Natural killer cell (primary cell): ENCODE data around the gene SGO2. TPM values are rescaled to one million over a fixed set of nuclear protein-coding genes. Genes with fewer than 3 reads are reported as not detected.

Source experiments
- ATAC-seq, 3 donors: fragments of 150-1000 bp in 2 of 3; fragments of 200-7000 bp in 1 of 3; cut with Tn5 transposase; 1 replicate in 1 of 3; 2 replicates in 2 of 3; pipeline ENCODE4 v1.10.0; 2021; ENCODE audit warnings: mild to moderate bottlenecking in 2 of 3, moderate library complexity in 2 of 3
- DNase-seq, 2 donors: peaks; one replicate each; pipeline versions ENCODE4 v3.0.0 to v3.0.0-alpha.2; 2013 to 2021; ENCODE audit warnings: mixed read lengths in 1 of 2
- H3K27ac ChIP-seq: one replicate; pipeline ENCODE4 v1.5.1; 2013; ENCODE audit warnings: mild to moderate bottlenecking, low read length
- H3K27me3 ChIP-seq: one replicate; pipeline ENCODE4 v1.6.1; 2013; ENCODE audit warnings: low read length; ENCODE audit not compliant: control insufficient read depth, insufficient read depth
- H3K36me3 ChIP-seq: one replicate; pipeline ENCODE4 v1.6.1; 2013; ENCODE audit warnings: low read length; ENCODE audit not compliant: control insufficient read depth, insufficient read depth
- H3K4me1 ChIP-seq: one replicate; pipeline ENCODE4 v1.6.1; 2013; ENCODE audit warnings: low read length; ENCODE audit not compliant: control insufficient read depth, insufficient read depth
- H3K4me3 ChIP-seq: one replicate; pipeline ENCODE4 v1.5.1; 2013; ENCODE audit warnings: low read length
- H3K9me3 ChIP-seq: one replicate; pipeline ENCODE4 v1.6.1; 2013; ENCODE audit warnings: low read length; ENCODE audit not compliant: control insufficient read depth, insufficient read depth
- H3K27ac Mint-ChIP-seq, 2 donors: one replicate each; pipeline ENCODE4 v1.8.0; 2022; ENCODE audit warnings: mild to moderate bottlenecking in 2 of 2, mixed read lengths in 2 of 2, moderate library complexity in 1 of 2
- H3K27me3 Mint-ChIP-seq, 2 donors: one replicate each; pipeline ENCODE4 v1.8.0; 2022; ENCODE audit warnings: low read depth in 2 of 2, mixed read lengths in 2 of 2
- H3K36me3 Mint-ChIP-seq: one replicate; pipeline ENCODE4 v1.8.0; 2022; ENCODE audit warnings: mixed read lengths
- H3K4me1 Mint-ChIP-seq, 2 donors: one replicate each; pipeline ENCODE4 v1.8.0; 2022; ENCODE audit warnings: mixed read lengths in 2 of 2
- H3K4me3 Mint-ChIP-seq: one replicate; pipeline ENCODE4 v1.8.0; 2022; ENCODE audit warnings: mild to moderate bottlenecking, moderate library complexity, mixed read lengths
- H3K9me3 Mint-ChIP-seq, 2 donors: one replicate each; pipeline ENCODE4 v1.8.0; 2022; ENCODE audit warnings: mixed read lengths in 2 of 2
- WGBS: methylation state at CpG from one replicate; pipeline ENCODE4 v1.1.7; 2013; ENCODE audit warnings: missing lambda C conversion rate; ENCODE audit not compliant: insufficient coverage; 5-methylcytosine and 5-hydroxymethylcytosine counted together
- intact Hi-C: fragments of 100-400 bp; cut with micrococcal nuclease; formaldehyde crosslinking; loops from one replicate; pipeline ENCODE4 v1.14.2; 2022
- total RNA-seq, 4 donors: library from RNA; stranded (reverse); fragments of 120-200 nt in 1 of 4; gene quantifications; one replicate each; pipeline versions ENCODE4 v1.2.3 to v1.2.4, GENCODE V29; 2013 to 2022
- TF ChIP-seq, protein P1 (sequence below): fragments of 200-600 bp; IDR thresholded peaks from one replicate; pipeline ENCODE4 v1.8.0; 2022; ENCODE audit warnings: antibody characterized with exemption

The SGO2 gene
- total RNA-seq, 3 donors from 2014 or later (not counting 1 experiment from before 2014, with no cell fraction given), result 2.3 to 5.4 (median 3.1) TPM

GRCh38 chr2:200602584-200602983, 76.6 kb downstream of the SGO2 start:
- TF ChIP-seq, protein P1, sequence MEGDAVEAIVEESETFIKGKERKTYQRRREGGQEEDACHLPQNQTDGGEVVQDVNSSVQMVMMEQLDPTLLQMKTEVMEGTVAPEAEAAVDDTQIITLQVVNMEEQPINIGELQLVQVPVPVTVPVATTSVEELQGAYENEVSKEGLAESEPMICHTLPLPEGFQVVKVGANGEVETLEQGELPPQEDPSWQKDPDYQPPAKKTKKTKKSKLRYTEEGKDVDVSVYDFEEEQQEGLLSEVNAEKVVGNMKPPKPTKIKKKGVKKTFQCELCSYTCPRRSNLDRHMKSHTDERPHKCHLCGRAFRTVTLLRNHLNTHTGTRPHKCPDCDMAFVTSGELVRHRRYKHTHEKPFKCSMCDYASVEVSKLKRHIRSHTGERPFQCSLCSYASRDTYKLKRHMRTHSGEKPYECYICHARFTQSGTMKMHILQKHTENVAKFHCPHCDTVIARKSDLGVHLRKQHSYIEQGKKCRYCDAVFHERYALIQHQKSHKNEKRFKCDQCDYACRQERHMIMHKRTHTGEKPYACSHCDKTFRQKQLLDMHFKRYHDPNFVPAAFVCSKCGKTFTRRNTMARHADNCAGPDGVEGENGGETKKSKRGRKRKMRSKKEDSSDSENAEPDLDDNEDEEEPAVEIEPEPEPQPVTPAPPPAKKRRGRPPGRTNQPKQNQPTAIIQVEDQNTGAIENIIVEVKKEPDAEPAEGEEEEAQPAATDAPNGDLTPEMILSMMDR, result no peak
- Mint-ChIP-seq H3K9me3 (peaks cover 0 to under 1% of the 10 kb centered on the region in 2 donors), H3K4me3 (no peak overlapping the region), H3K27ac (no peak overlapping the region), H3K4me1 (peaks cover 0 to 3% of the 10 kb centered on the region in 2 donors), H3K27me3 (peaks cover 13 to 14% of the 10 kb centered on the region in 2 donors), H3K36me3 (no peaks in the 10 kb centered on the region)
- H3K27me3 ChIP-seq, result peaks cover 2% of the 10 kb centered on the region
- H3K27ac ChIP-seq, result no peak overlapping the region
- H3K9me3 ChIP-seq, result no peaks in the 10 kb centered on the region
- H3K36me3 ChIP-seq, result no peaks in the 10 kb centered on the region
- no peak for ATAC-seq
- H3K4me1 ChIP-seq, result no peaks in the 10 kb centered on the region
- no peak for DNase-seq
- no peak overlapping the region for H3K4me3 ChIP-seq
- intact Hi-C loops, result no loop called here
- 96% methylated on average over 3 of the region's 4 CpGs for WGBS

GRCh38 chr2:200603972-200604371, 78.0 kb downstream of the SGO2 start:
- Mint-ChIP-seq H3K27me3 (peaks cover 12 to 14% of the 10 kb centered on the region in 2 donors), H3K36me3 (no peaks in the 10 kb centered on the region), H3K4me3 (no peak overlapping the region), H3K27ac (no peak overlapping the region), H3K9me3 (peaks cover 0 to 2% of the 10 kb centered on the region in 2 donors), H3K4me1 (peaks cover 0 to 3% of the 10 kb centered on the region in 2 donors)
- intact Hi-C loops, result no loop called here
- ATAC-seq (no peak), DNase-seq (no peak)
- WGBS, result 68% methylated on average over 3 of the region's 3 CpGs
- H3K4me3 ChIP-seq, result no peak overlapping the region
- H3K27ac ChIP-seq, result no peak overlapping the region
- no peaks in the 10 kb centered on the region for H3K36me3 ChIP-seq
- peaks cover 2% of the 10 kb centered on the region for H3K27me3 ChIP-seq
- H3K9me3 ChIP-seq, result no peaks in the 10 kb centered on the region
- TF ChIP-seq, protein P1, result no peak
- H3K4me1 ChIP-seq, result no peaks in the 10 kb centered on the region

DNA sequence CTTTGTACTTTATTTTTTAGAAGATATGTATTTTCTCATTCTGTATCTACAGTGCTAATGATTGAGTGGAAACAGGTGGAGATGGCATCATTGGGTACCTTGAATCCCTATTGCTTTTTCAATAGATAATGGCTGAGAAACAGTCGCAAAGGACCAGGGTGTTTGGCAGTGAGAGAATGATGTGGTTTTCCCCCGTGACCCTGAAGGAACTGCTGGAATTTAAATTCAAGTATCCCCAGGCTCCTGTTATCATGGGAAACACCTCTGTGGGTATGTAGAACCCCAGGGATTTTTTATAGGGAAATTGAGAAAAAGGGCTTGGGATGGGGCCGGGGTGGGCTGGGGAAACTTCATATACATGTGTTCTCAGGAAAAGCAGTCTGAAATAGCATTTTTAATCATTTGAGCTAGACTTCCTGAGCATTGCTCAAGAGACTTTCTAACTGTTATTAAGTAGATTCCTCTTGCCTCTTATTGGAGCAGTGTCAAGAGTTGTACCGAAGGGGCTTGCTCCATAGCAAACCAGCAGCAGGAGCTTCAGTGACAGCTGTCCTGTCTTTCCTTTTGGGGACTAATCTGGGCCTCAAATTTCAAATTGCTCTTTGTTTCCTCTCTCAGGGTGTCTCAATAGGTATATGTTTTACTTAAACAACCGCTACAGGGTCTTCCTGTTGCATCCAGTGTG, 78.7 kb downstream of the SGO2 start:
- Histone ChIP-seq H3K4me3 (no peak overlapping the region), H3K9me3 (no peaks in the 10 kb centered on the region), H3K4me1 (no peaks in the 10 kb centered on the region), H3K36me3 (no peaks in the 10 kb centered on the region), H3K27me3 (no peaks in the 10 kb centered on the region), H3K27ac (no peak overlapping the region)
- peaks cover 0 to 2% of the 10 kb centered on the region in 2 donors for H3K9me3 Mint-ChIP-seq
- H3K4me3 Mint-ChIP-seq, result no peak overlapping the region
- H3K27ac Mint-ChIP-seq, result no peak overlapping the region
- no peaks in the 10 kb centered on the region for H3K36me3 Mint-ChIP-seq
- intact Hi-C loops, result no loop called here
- 78% methylated on average over 5 of the region's 5 CpGs for WGBS
- H3K27me3 Mint-ChIP-seq, result peaks cover 12 to 14% of the 10 kb centered on the region in 2 donors
- peaks cover 0 to 3% of the 10 kb centered on the region in 2 donors for H3K4me1 Mint-ChIP-seq
- TF ChIP-seq, protein P1, result no peak
- no peak for DNase-seq
- ATAC-seq, result no peak
